Fibroblast of lung (primary cell): ENCODE results near the gene IL13RA1. TPM values are rescaled to one million over a fixed set of nuclear protein-coding genes. Genes with fewer than 3 reads are reported as not detected.

Source experiments
- DNase-seq, 2 donors: peaks; one replicate each; pipeline versions ENCODE4 v3.0.0 to v3.0.0-alpha.2; 2010; ENCODE audit warnings: low read depth in 2 of 2
- H2AFZ ChIP-seq: 2 replicates; pipeline ENCODE4 v1.5.1; 2012; ENCODE audit warnings: low read length, control low read depth, inconsistent platforms
- H3K27ac ChIP-seq: 2 replicates; pipeline ENCODE4 v1.5.1; 2011; ENCODE audit warnings: low read length, control low read depth; ENCODE audit not compliant: insufficient read depth
- H3K27me3 ChIP-seq: 2 replicates; pipeline ENCODE4 v1.5.1; 2011; ENCODE audit warnings: mild to moderate bottlenecking, low read length; ENCODE audit not compliant: control insufficient read depth, insufficient read depth
- H3K36me3 ChIP-seq: 2 replicates; pipeline ENCODE4 v1.5.1; 2011; ENCODE audit warnings: low read length; ENCODE audit not compliant: control insufficient read depth, insufficient read depth
- H3K4me1 ChIP-seq: 2 replicates; pipeline ENCODE4 v1.5.1; 2011; ENCODE audit warnings: low read length; ENCODE audit not compliant: control insufficient read depth, insufficient read depth; ENCODE audit errors: extremely low read depth
- H3K4me2 ChIP-seq: 2 replicates; pipeline ENCODE4 v1.5.1; 2011; ENCODE audit warnings: low read length, control low read depth; ENCODE audit not compliant: insufficient read depth; ENCODE audit errors: extremely low read depth
- H3K4me3 ChIP-seq, 4 experiments: fragments of 200-600 bp in 1 of 4; sonication (generic) in 1 of 4; replicated peaks in 1 of 4; 2 replicates each; pipeline ENCODE4 v1.5.1; 2011 to 2016; ENCODE audit warnings: low read length in 4 of 4, low read depth in 3 of 4, mild to moderate bottlenecking in 3 of 4, control low read depth in 2 of 4, inconsistent platforms in 1 of 4, mixed read lengths in 1 of 4; ENCODE audit not compliant: insufficient read depth in 1 of 4; ENCODE audit errors: control extremely low read depth in 1 of 4
- H3K79me2 ChIP-seq: 2 replicates; pipeline ENCODE4 v1.5.1; 2012; ENCODE audit warnings: mild to moderate bottlenecking, low read length, inconsistent platforms; ENCODE audit not compliant: control insufficient read depth, insufficient read depth
- H3K9ac ChIP-seq: 2 replicates; pipeline ENCODE4 v1.5.1; 2011; ENCODE audit warnings: mild to moderate bottlenecking, low read length, control low read depth; ENCODE audit not compliant: insufficient read depth
- H3K9me3 ChIP-seq: 2 replicates; pipeline ENCODE4 v1.5.1; 2012; ENCODE audit warnings: low read depth, low read length; ENCODE audit not compliant: control insufficient read depth, insufficient read depth
- H4K20me1 ChIP-seq: 2 replicates; pipeline ENCODE4 v1.5.1; 2011; ENCODE audit warnings: low read length; ENCODE audit not compliant: control insufficient read depth, insufficient read depth; ENCODE audit errors: extremely low read depth
- CTCF ChIP-seq, 2 donors: IDR thresholded peaks in 1 of 2; conservative IDR thresholded peaks in 1 of 2; 1 replicate in 1 of 2; 2 replicates in 1 of 2; pipeline ENCODE4 v1.5.1; 2011 to 2012; ENCODE audit warnings: low read length in 2 of 2, control low read depth in 1 of 2, inconsistent platforms in 1 of 2, low read depth in 1 of 2, mild to moderate bottlenecking in 1 of 2
- EZH2 ChIP-seq: IDR thresholded peaks from 2 replicates; pipeline ENCODE4 v1.5.1; 2012; ENCODE audit warnings: low read length, control low read depth, mild to moderate bottlenecking; ENCODE audit errors: missing control alignments
- polyA plus RNA-seq, 2 donors: library from polyadenylated mRNA; depleted of rRNA in 1 of 2; stranded (reverse) in 1 of 2; unstranded in 1 of 2; fragments of >200 nt; gene quantifications; 2 replicates each; pipeline ENCODE4 v1.2.1, GENCODE V29; 2011 to 2012; ENCODE audit warnings: missing spikeins in 1 of 2
- total RNA-seq: library from RNA; depleted of rRNA; stranded (reverse); fragments of >200 nt; gene quantifications from 2 replicates; pipeline ENCODE4 v1.2.1, GENCODE V29; 2014

IL13RA1 gene
- total and polyA plus RNA-seq, 2 donors (not counting 1 experiment from before 2014, with no cell fraction given), result 67.4 to 104 TPM

GRCh38 chrX:118760025-118760424 lies 32.6 kb downstream of the IL13RA1 start:
- H4K20me1 ChIP-seq, result no peaks in the 10 kb centered on the region
- H3K4me1 ChIP-seq, result no peaks in the 10 kb centered on the region

GRCh38 chrX:118761939-118762707 lies 34.7 kb downstream of the IL13RA1 start:
- Histone ChIP-seq H3K27me3 (no peaks in the 10 kb centered on the region), H3K4me3 (no peak overlapping the region), H2AFZ (no peak overlapping the region), H3K9ac (no peak overlapping the region), H3K79me2 (no peaks in the 10 kb centered on the region), H3K4me2 (no peak overlapping the region), H3K36me3 (no peaks in the 10 kb centered on the region), H3K27ac (no peak overlapping the region), H3K9me3 (no peaks in the 10 kb centered on the region), H4K20me1 (no peaks in the 10 kb centered on the region), H3K4me1 (no peaks in the 10 kb centered on the region)
- TF ChIP-seq EZH2 (no peak), CTCF (conservative IDR thresholded peaks at IDR 0.05 in 1 of 2, IDR thresholded peaks at IDR 0.05 in 1 of 2; ENCODE audit: low read depth in 1 of 2, low read length in 2 of 2) (no peak)
- DNase-seq, result no peak

More at GRCh38 chrX:118760025-118760424, 32.6 kb downstream of the IL13RA1 start:
- Histone ChIP-seq H3K36me3 (no peaks in the 10 kb centered on the region), H3K27me3 (no peaks in the 10 kb centered on the region), H3K4me3 (no peak overlapping the region), H3K27ac (no peak overlapping the region), H3K79me2 (no peaks in the 10 kb centered on the region), H3K9ac (no peak overlapping the region), H2AFZ (no peak overlapping the region), H3K9me3 (no peaks in the 10 kb centered on the region), H3K4me2 (no peak overlapping the region)
- TF ChIP-seq EZH2 (no peak), CTCF (conservative IDR thresholded peaks at IDR 0.05 in 1 of 2, IDR thresholded peaks at IDR 0.05 in 1 of 2; ENCODE audit: low read depth in 1 of 2, low read length in 2 of 2) (no peak)
- no peak for DNase-seq

GRCh38 chrX:118763489-118763888 lies 36.1 kb downstream of the IL13RA1 start:
- no peak for TF ChIP-seq CTCF (conservative IDR thresholded peaks at IDR 0.05 in 1 of 2, IDR thresholded peaks at IDR 0.05 in 1 of 2; ENCODE audit: low read depth in 1 of 2, low read length in 2 of 2)
- Histone ChIP-seq H4K20me1 (no peaks in the 10 kb centered on the region), H3K4me2 (no peak overlapping the region), H2AFZ (no peak overlapping the region), H3K9me3 (no peaks in the 10 kb centered on the region), H3K79me2 (no peaks in the 10 kb centered on the region), H3K27me3 (no peaks in the 10 kb centered on the region), H3K36me3 (no peaks in the 10 kb centered on the region), H3K4me1 (no peaks in the 10 kb centered on the region), H3K27ac (no peak overlapping the region), H3K4me3 (no peak overlapping the region), H3K9ac (no peak overlapping the region)
- DNase-seq, result no peak
